Astrocyte (in vitro differentiated cells and primary cell): ENCODE measurements around the gene LHFPL2. TPM values are rescaled to one million over a fixed set of nuclear protein-coding genes. Genes with fewer than 3 reads are reported as not detected.

Experiments
- DNase-seq: peaks from one replicate; pipeline ENCODE4 v3.0.0-alpha.2; 2010; ENCODE audit warnings: low read depth
- FAIRE-seq: peaks from 2 replicates; lab custom pipeline; 2011; peaks lifted over from hg19 to GRCh38; lab: Jason Lieb, UNC
- H2AFZ ChIP-seq: 2 replicates; pipeline ENCODE4 v1.6.0; 2012; ENCODE audit warnings: low read depth, low read length, inconsistent platforms
- H3K27ac ChIP-seq: 2 replicates; pipeline ENCODE4 v1.5.1; 2011; ENCODE audit warnings: low read depth, low read length, inconsistent platforms
- H3K27me3 ChIP-seq: 2 replicates; pipeline ENCODE4 v1.6.0; 2011; ENCODE audit warnings: low read length, inconsistent platforms; ENCODE audit not compliant: insufficient read depth
- H3K36me3 ChIP-seq: 2 replicates; pipeline ENCODE4 v1.5.1; 2011; ENCODE audit warnings: low read length, inconsistent platforms; ENCODE audit not compliant: insufficient read depth
- H3K4me1 ChIP-seq: 2 replicates; pipeline ENCODE4 v1.5.1; 2011; ENCODE audit warnings: low read length, inconsistent platforms; ENCODE audit not compliant: insufficient read depth
- H3K4me2 ChIP-seq: 2 replicates; pipeline ENCODE4 v1.6.0; 2012; ENCODE audit warnings: low read length, inconsistent platforms
- H3K4me3 ChIP-seq: 2 replicates; pipeline ENCODE4 v1.5.1; 2011; ENCODE audit warnings: low read depth, mild to moderate bottlenecking, low read length, inconsistent platforms; ENCODE audit not compliant: insufficient read depth
- H3K79me2 ChIP-seq: 2 replicates; pipeline ENCODE4 v1.6.0; 2012; ENCODE audit warnings: mild to moderate bottlenecking, low read length, inconsistent platforms; ENCODE audit not compliant: insufficient read depth
- H3K9ac ChIP-seq: 2 replicates; pipeline ENCODE4 v1.6.0; 2012; ENCODE audit warnings: mild to moderate bottlenecking, low read length, inconsistent platforms
- H3K9me3 ChIP-seq: 2 replicates; pipeline ENCODE4 v1.5.1; 2012; ENCODE audit warnings: low read depth, mild to moderate bottlenecking, low read length, inconsistent platforms; ENCODE audit not compliant: insufficient read depth
- H4K20me1 ChIP-seq: 2 replicates; pipeline ENCODE4 v1.6.0; 2012; ENCODE audit warnings: low read length, inconsistent platforms; ENCODE audit not compliant: insufficient read depth
- H3K27ac Mint-ChIP-seq: one replicate; pipeline ENCODE4 v1.8.0; 2021; ENCODE audit warnings: mild to moderate bottlenecking, mixed read lengths; ENCODE audit not compliant: unreplicated experiment
- H3K27me3 Mint-ChIP-seq: one replicate; pipeline ENCODE4 v1.8.0; 2021; ENCODE audit warnings: low read depth, mixed read lengths; ENCODE audit not compliant: unreplicated experiment
- H3K36me3 Mint-ChIP-seq: one replicate; pipeline ENCODE4 v1.8.0; 2021; ENCODE audit warnings: low read depth, mixed read lengths; ENCODE audit not compliant: unreplicated experiment
- H3K4me1 Mint-ChIP-seq: one replicate; pipeline ENCODE4 v1.8.0; 2021; ENCODE audit warnings: low read depth, mixed read lengths; ENCODE audit not compliant: unreplicated experiment
- H3K4me3 Mint-ChIP-seq: one replicate; pipeline ENCODE4 v1.8.0; 2021; ENCODE audit warnings: mild to moderate bottlenecking, moderate library complexity, mixed read lengths; ENCODE audit not compliant: unreplicated experiment
- H3K9me3 Mint-ChIP-seq: one replicate; pipeline ENCODE4 v1.8.0; 2021; ENCODE audit warnings: mild to moderate bottlenecking, mixed read lengths; ENCODE audit not compliant: unreplicated experiment
- EZH2 ChIP-seq: IDR thresholded peaks from 2 replicates; pipeline ENCODE4 v1.6.1; 2012; ENCODE audit warnings: mild to moderate bottlenecking, low read length, inconsistent platforms; ENCODE audit not compliant: insufficient read depth
- total RNA-seq: library from RNA; stranded (reverse); gene quantifications from 2 replicates; pipeline ENCODE4 v1.2.1, GENCODE V29; 2021
- TF ChIP-seq, protein P1 (sequence below): IDR thresholded peaks from 2 replicates; pipeline ENCODE4 v1.5.1; 2011; ENCODE audit warnings: low read depth, mild to moderate bottlenecking, inconsistent platforms, low read length, moderate library complexity; ENCODE audit not compliant: insufficient read depth

The LHFPL2 gene
- total RNA-seq, 1 donor from 2014 or later: 17.0 TPM

DNA sequence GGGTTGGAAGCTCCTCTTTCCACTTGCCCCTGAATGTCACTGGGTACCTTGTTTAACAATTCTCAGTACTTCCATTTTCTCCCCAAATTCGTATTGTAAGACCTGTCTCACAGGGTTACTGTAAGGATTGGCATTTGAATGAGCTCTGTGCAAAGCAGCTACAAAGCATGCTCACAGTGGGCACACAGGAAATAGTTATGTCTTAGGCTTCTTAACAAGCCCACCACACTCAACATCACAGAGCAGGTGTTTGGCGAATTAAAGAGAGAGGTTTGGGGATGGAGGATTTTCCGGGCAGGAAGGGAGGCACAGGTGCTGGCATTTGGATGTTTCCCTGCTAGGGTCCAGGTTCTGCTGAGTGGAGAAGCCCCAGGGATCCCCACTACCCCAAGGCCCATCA, 17.0 kb upstream of the LHFPL2 start:
- no peaks in the 10 kb centered on the region for H3K9me3 Mint-ChIP-seq
- Histone ChIP-seq H3K4me3 (no peak overlapping the region), H4K20me1 (no peaks in the 10 kb centered on the region), H3K9me3 (no peaks in the 10 kb centered on the region), H3K27me3 (no peaks in the 10 kb centered on the region), H3K4me1 (peaks cover under 1% of the 10 kb centered on the region), H3K27ac (no peak overlapping the region), H3K79me2 (no peaks in the 10 kb centered on the region), H3K4me2 (no peak overlapping the region), H3K9ac (no peak overlapping the region), H3K36me3 (no peaks in the 10 kb centered on the region), H2AFZ (no peak overlapping the region)
- no peak overlapping the region for H3K27ac Mint-ChIP-seq
- no peak overlapping the region for H3K4me3 Mint-ChIP-seq
- H3K27me3 Mint-ChIP-seq: peaks cover 6% of the 10 kb centered on the region
- no peaks in the 10 kb centered on the region for H3K36me3 Mint-ChIP-seq
- peaks cover 2% of the 10 kb centered on the region for H3K4me1 Mint-ChIP-seq
- FAIRE-seq (no peak), DNase-seq (no peak)
- no peak for TF ChIP-seq EZH2
- TF ChIP-seq, protein P1, sequence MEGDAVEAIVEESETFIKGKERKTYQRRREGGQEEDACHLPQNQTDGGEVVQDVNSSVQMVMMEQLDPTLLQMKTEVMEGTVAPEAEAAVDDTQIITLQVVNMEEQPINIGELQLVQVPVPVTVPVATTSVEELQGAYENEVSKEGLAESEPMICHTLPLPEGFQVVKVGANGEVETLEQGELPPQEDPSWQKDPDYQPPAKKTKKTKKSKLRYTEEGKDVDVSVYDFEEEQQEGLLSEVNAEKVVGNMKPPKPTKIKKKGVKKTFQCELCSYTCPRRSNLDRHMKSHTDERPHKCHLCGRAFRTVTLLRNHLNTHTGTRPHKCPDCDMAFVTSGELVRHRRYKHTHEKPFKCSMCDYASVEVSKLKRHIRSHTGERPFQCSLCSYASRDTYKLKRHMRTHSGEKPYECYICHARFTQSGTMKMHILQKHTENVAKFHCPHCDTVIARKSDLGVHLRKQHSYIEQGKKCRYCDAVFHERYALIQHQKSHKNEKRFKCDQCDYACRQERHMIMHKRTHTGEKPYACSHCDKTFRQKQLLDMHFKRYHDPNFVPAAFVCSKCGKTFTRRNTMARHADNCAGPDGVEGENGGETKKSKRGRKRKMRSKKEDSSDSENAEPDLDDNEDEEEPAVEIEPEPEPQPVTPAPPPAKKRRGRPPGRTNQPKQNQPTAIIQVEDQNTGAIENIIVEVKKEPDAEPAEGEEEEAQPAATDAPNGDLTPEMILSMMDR: no peak

DNA sequence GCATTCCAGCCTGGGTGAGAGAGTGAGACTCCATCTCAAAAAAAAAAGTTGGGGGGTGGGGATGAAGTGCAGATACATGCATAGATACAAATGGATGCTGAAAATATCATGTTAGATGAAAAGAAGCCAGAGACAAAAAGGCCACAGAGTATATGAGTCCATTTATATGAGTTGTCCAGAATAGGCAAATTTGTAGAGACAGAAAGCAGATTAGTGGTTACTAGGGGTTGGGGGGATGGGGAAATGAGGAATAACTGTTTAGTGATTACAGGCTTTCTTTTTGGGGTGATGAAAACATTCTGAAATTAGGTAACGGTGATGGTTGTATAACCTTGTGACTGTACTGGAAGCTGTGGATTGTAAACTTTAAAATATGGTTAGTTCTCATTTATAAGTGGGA, 13.8 kb upstream of the LHFPL2 start:
- no peak overlapping the region for H3K4me2 ChIP-seq
- FAIRE-seq (no peak), DNase-seq (no peak)
- TF ChIP-seq EZH2: no peak
- TF ChIP-seq, protein P1: no peak
- no peaks in the 10 kb centered on the region for H3K27me3 ChIP-seq
- H3K36me3 Mint-ChIP-seq: no peaks in the 10 kb centered on the region
- H2AFZ ChIP-seq: no peak overlapping the region
- no peak overlapping the region for H3K27ac ChIP-seq
- no peaks in the 10 kb centered on the region for H3K79me2 ChIP-seq
- H3K36me3 ChIP-seq: no peaks in the 10 kb centered on the region
- H3K27ac Mint-ChIP-seq: no peak overlapping the region
- H4K20me1 ChIP-seq: no peaks in the 10 kb centered on the region
- no peak overlapping the region for H3K4me3 ChIP-seq
- H3K4me1 ChIP-seq: peaks cover 15% of the 10 kb centered on the region
- H3K4me3 Mint-ChIP-seq: no peak overlapping the region
- H3K9me3 ChIP-seq: no peaks in the 10 kb centered on the region
- H3K27me3 Mint-ChIP-seq: peaks cover 10% of the 10 kb centered on the region
- no peak overlapping the region for H3K9ac ChIP-seq
- H3K4me1 Mint-ChIP-seq: no peaks in the 10 kb centered on the region
- H3K9me3 Mint-ChIP-seq: no peaks in the 10 kb centered on the region

DNA sequence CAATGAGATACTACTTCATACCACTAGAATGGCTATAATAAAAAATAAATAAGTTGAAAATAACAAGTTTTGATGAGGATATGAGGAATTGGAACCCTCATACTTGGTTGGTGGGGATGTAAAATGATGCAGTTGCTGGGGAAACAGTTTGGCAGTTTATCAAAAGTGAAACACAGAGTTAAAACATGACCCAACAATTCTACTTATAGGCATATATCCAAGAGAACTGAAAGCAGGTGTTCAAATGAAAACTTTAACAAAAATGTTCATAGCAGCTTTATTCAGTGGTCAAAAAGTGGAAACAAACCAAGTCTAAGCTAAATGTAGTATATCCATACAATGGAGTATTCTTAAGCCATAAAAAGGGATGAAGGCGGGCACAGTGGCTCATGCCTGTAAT, 13.1 kb upstream of the LHFPL2 start:
- Mint-ChIP-seq H3K4me1 (no peaks in the 10 kb centered on the region), H3K36me3 (no peaks in the 10 kb centered on the region), H3K9me3 (no peaks in the 10 kb centered on the region), H3K27me3 (peaks cover 10% of the 10 kb centered on the region), H3K27ac (no peak overlapping the region), H3K4me3 (no peak overlapping the region)
- Histone ChIP-seq H3K27ac (no peak overlapping the region), H3K4me3 (no peak overlapping the region), H3K79me2 (no peaks in the 10 kb centered on the region), H2AFZ (no peak overlapping the region), H4K20me1 (no peaks in the 10 kb centered on the region), H3K9ac (no peak overlapping the region), H3K4me2 (no peak overlapping the region), H3K9me3 (no peaks in the 10 kb centered on the region), H3K4me1 (peaks cover 15% of the 10 kb centered on the region), H3K27me3 (no peaks in the 10 kb centered on the region), H3K36me3 (no peaks in the 10 kb centered on the region)
- FAIRE-seq: no peak
- no peak for DNase-seq
- TF ChIP-seq, protein P1: no peak
